Ishikawa (cell line): ENCODE measurements around the gene PPFIBP2.

Experiments used
- CEBPB ChIP-seq: IDR thresholded peaks from 2 replicates; pipeline ENCODE4 v1.6.1; 2012
- CREB1 ChIP-seq: IDR thresholded peaks from 2 replicates; pipeline ENCODE4 v1.6.1; 2012; ENCODE audit warnings: low read depth
- EGR1 ChIP-seq: IDR thresholded peaks from 2 replicates; pipeline ENCODE4 v1.6.1; 2012
- EP300 ChIP-seq: IDR thresholded peaks from 2 replicates; pipeline ENCODE4 v1.6.1; 2012; ENCODE audit warnings: borderline replicate concordance
- FOXM1 ChIP-seq: IDR thresholded peaks from 2 replicates; pipeline ENCODE4 v1.6.1; 2012; ENCODE audit warnings: low read depth, borderline replicate concordance
- MAX ChIP-seq: IDR thresholded peaks from 2 replicates; pipeline ENCODE4 v1.6.1; 2012
- NFIC ChIP-seq: IDR thresholded peaks from 2 replicates; pipeline ENCODE4 v1.6.1; 2012
- RAD21 ChIP-seq: IDR thresholded peaks from 2 replicates; pipeline ENCODE4 v1.6.1; 2012; ENCODE audit warnings: low read depth
- REST ChIP-seq: IDR thresholded peaks from 2 replicates; pipeline ENCODE4 v1.6.1; 2012; ENCODE audit warnings: low read depth, mild to moderate bottlenecking
- TAF1 ChIP-seq: IDR thresholded peaks from 2 replicates; pipeline ENCODE4 v1.6.1; 2012; ENCODE audit warnings: low read depth, mild to moderate bottlenecking
- TCF12 ChIP-seq: IDR thresholded peaks from 2 replicates; pipeline ENCODE4 v1.6.1; 2012; ENCODE audit warnings: low read depth
- TEAD4 ChIP-seq: IDR thresholded peaks from 2 replicates; pipeline ENCODE4 v1.6.1; 2012
- USF1 ChIP-seq: IDR thresholded peaks from 2 replicates; pipeline ENCODE4 v1.6.1; 2012
- YY1 ChIP-seq: IDR thresholded peaks from 2 replicates; pipeline ENCODE4 v1.6.1; 2012; ENCODE audit warnings: low read depth
- ZBTB7A ChIP-seq: IDR thresholded peaks from 2 replicates; pipeline ENCODE4 v1.6.1; 2012; ENCODE audit warnings: low read depth

Gene PPFIBP2

GRCh38 chr11:7494086-7494745 is 19.6 kb upstream of the PPFIBP2 start:
- TF ChIP-seq REST (no peak), NFIC (no peak), YY1 (no peak), TCF12 (no peak), EGR1 (no peak), FOXM1 (no peak), CEBPB (no peak), MAX (no peak), CREB1 (no peak), ZBTB7A (no peak)

GRCh38 chr11:7495882-7496551 is 17.8 kb upstream of the PPFIBP2 start:
- TF ChIP-seq USF1: no peak
- no peak for TF ChIP-seq EGR1
- no peak for TF ChIP-seq REST
- TF ChIP-seq EP300: no peak
- TF ChIP-seq CEBPB: no peak
- TF ChIP-seq TAF1: no peak
- no peak for TF ChIP-seq TEAD4
- TF ChIP-seq FOXM1: no peak
- no peak for TF ChIP-seq MAX
- TF ChIP-seq NFIC: no peak
- TF ChIP-seq CREB1: no peak
- TF ChIP-seq TCF12: no peak
- TF ChIP-seq YY1: no peak
- TF ChIP-seq RAD21: no peak
- TF ChIP-seq ZBTB7A: no peak

GRCh38 chr11:7498193-7498592 is 15.6 kb upstream of the PPFIBP2 start:
- TF ChIP-seq USF1: no peak
- no peak for TF ChIP-seq YY1
- no peak for TF ChIP-seq TCF12
- TF ChIP-seq CEBPB: no peak
- TF ChIP-seq RAD21: no peak
- TF ChIP-seq MAX: no peak
- no peak for TF ChIP-seq TAF1
- no peak for TF ChIP-seq FOXM1
- TF ChIP-seq REST: no peak
- TF ChIP-seq NFIC: no peak
- TF ChIP-seq ZBTB7A: no peak
- no peak for TF ChIP-seq CREB1
- TF ChIP-seq TEAD4: no peak

- TF ChIP-seq NFIC (no peak), CEBPB (no peak), TEAD4 (no peak), YY1 (no peak), EP300 (no peak), TCF12 (no peak), MAX (no peak), USF1 (no peak), ZBTB7A (no peak), REST (no peak), CREB1 (no peak)
Measured at GRCh38 chr11:7499081-7499480, 14.7 kb upstream of the PPFIBP2 start.
